ENCODE measurements around the gene SCAF8. TPM values are rescaled to one million over a fixed set of nuclear protein-coding genes. Genes with fewer than 3 reads are reported as not detected.

SCAF8 gene
- total RNA-seq, 2 donors from 2014 or later, result 32.0 to 55.2 TPM

DNA sequence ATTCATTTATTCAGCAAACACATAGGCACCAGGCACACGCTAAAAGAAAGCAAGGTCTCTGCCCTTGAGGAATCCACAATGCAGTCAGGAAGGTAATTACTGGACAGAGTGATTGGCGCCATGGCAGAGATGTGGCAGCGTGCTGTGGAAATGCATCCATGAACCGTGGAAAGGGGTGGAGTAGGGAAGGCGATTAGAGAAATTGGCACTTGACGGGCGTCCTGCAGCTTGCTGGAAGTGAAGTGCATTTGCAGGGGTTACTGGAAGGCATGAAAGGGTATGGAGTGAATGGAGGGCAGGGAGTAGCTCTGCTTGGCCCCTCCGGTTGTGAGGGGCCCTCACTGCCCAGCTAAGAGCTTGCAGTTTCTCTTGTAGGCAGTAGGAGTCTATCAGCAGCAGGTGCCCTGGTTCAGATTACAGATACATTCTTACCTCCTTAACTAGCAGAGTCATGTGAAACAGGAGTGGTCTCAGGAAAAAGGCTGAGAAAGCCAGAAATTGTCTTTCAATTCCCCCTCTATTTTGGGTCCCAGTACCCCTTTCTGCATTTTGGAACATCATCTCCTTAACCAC, 139.4 kb downstream of the SCAF8 start:
- H3K9me3 ChIP-seq, result no peaks in the 10 kb centered on the region
- no peaks in the 10 kb centered on the region for H3K27me3 ChIP-seq (replicated peaks; ENCODE audit: insufficient read depth)
- H3K4me1 ChIP-seq (ENCODE audit: control insufficient read depth in 1 of 2, low read depth in 2 of 2), result peaks cover 0 to 7% of the 10 kb centered on the region in 2 donors
- ATAC-seq (ENCODE audit: insufficient number of reproducible peaks, low FRiP score, low read depth) (no peak), DNase-seq (ENCODE audit: low spot score) (no peak)
- H3K4me3 ChIP-seq, result no peak overlapping the region
- no peak overlapping the region for H3K27ac ChIP-seq
- TF ChIP-seq, protein P1, sequence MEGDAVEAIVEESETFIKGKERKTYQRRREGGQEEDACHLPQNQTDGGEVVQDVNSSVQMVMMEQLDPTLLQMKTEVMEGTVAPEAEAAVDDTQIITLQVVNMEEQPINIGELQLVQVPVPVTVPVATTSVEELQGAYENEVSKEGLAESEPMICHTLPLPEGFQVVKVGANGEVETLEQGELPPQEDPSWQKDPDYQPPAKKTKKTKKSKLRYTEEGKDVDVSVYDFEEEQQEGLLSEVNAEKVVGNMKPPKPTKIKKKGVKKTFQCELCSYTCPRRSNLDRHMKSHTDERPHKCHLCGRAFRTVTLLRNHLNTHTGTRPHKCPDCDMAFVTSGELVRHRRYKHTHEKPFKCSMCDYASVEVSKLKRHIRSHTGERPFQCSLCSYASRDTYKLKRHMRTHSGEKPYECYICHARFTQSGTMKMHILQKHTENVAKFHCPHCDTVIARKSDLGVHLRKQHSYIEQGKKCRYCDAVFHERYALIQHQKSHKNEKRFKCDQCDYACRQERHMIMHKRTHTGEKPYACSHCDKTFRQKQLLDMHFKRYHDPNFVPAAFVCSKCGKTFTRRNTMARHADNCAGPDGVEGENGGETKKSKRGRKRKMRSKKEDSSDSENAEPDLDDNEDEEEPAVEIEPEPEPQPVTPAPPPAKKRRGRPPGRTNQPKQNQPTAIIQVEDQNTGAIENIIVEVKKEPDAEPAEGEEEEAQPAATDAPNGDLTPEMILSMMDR (IDR thresholded peaks at IDR 0.05), result no peak
- no peaks in the 10 kb centered on the region for H3K36me3 ChIP-seq

DNA sequence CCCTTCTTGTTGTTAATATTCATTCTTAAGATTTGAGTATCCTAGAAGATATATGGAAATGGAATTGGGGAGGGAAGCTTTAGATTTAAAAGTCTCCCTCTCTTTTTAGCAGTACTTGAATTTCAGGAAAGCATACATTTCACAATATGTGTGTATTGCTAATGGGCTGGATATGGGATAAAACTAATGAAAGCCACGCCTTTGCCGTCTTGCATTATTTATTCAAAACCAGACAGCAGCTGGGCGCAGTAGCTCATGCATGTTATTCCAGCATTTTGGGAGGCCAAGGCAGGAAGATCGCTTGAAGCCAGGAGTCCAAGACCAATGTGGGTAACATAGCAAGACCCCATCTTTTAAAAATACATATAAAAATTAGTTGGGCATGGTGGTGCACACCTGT, 140.3 kb downstream of the SCAF8 start:
- Histone ChIP-seq H3K4me3 (no peak overlapping the region), H3K27ac (no peak overlapping the region), H3K9me3 (no peaks in the 10 kb centered on the region), H3K27me3 (replicated peaks; ENCODE audit: insufficient read depth) (no peaks in the 10 kb centered on the region), H3K36me3 (no peaks in the 10 kb centered on the region), H3K4me1 (ENCODE audit: control insufficient read depth in 1 of 2, low read depth in 2 of 2) (peaks cover 0 to 7% of the 10 kb centered on the region in 2 donors)
- ATAC-seq (ENCODE audit: insufficient number of reproducible peaks, low FRiP score, low read depth), result no peak
- TF ChIP-seq, protein P1 (IDR thresholded peaks at IDR 0.05), result no peak
- DNase-seq (ENCODE audit: low spot score), result no peak

GRCh38 chr6:154874773-154875592, 141.8 kb downstream of the SCAF8 start:
- no peak for ATAC-seq (ENCODE audit: insufficient number of reproducible peaks, low FRiP score, low read depth)

GRCh38 chr6:154876486-154877280, 143.5 kb downstream of the SCAF8 start:
- no peak for DNase-seq (ENCODE audit: low spot score)
- ATAC-seq (ENCODE audit: insufficient number of reproducible peaks, low FRiP score, low read depth), result no peak
- no peak overlapping the region for H3K27ac ChIP-seq
- TF ChIP-seq, protein P1 (IDR thresholded peaks at IDR 0.05), result no peak
- no peaks in the 10 kb centered on the region for H3K27me3 ChIP-seq (replicated peaks; ENCODE audit: insufficient read depth)
- no peaks in the 10 kb centered on the region for H3K9me3 ChIP-seq
- H3K4me1 ChIP-seq (ENCODE audit: control insufficient read depth in 1 of 2, low read depth in 2 of 2), result peaks cover 0 to 7% of the 10 kb centered on the region in 2 donors
- no peaks in the 10 kb centered on the region for H3K36me3 ChIP-seq
- H3K4me3 ChIP-seq, result no peak overlapping the region

More at GRCh38 chr6:154874773-154875592, 141.8 kb downstream of the SCAF8 start:
- Histone ChIP-seq H3K27me3 (replicated peaks; ENCODE audit: insufficient read depth) (no peaks in the 10 kb centered on the region), H3K4me1 (ENCODE audit: control insufficient read depth in 1 of 2, low read depth in 2 of 2) (peaks cover 0 to 7% of the 10 kb centered on the region in 2 donors), H3K9me3 (no peaks in the 10 kb centered on the region), H3K4me3 (no peak overlapping the region), H3K27ac (no peak overlapping the region), H3K36me3 (no peaks in the 10 kb centered on the region)
- TF ChIP-seq, protein P1 (IDR thresholded peaks at IDR 0.05), result no peak
- DNase-seq (ENCODE audit: low spot score), result no peak

Data from thoracic aorta (tissue), 2 donors.